BE2C (cell line): ENCODE measurements around the gene CLDN15.

ENCODE experiments used
- DNase-seq: peaks from one replicate; pipeline ENCODE4 v3.0.0-alpha.2; 2020
- H3K27me3 ChIP-seq: fragments of 250-450 bp; sonication (Bioruptor Pico); 2 replicates; pipeline ENCODE4 v1.5.1; 2020; ENCODE audit warnings: mild to moderate bottlenecking
- H3K36me3 ChIP-seq: fragments of 250-450 bp; sonication (Bioruptor Pico); 2 replicates; pipeline ENCODE4 v1.5.1; 2020; ENCODE audit warnings: mild to moderate bottlenecking
- H3K4me1 ChIP-seq: fragments of 250-450 bp; sonication (Bioruptor Pico); 2 replicates; pipeline ENCODE4 v1.5.1; 2020
- H3K4me3 ChIP-seq: 2 replicates; pipeline ENCODE4 v1.5.1; 2011; ENCODE audit warnings: low read depth, low read length
- H3K9me3 ChIP-seq: fragments of 250-450 bp; sonication (Bioruptor Pico); 2 replicates; pipeline ENCODE4 v1.5.1; 2020
- TF ChIP-seq, protein P1 (sequence below): IDR thresholded peaks from 2 replicates; pipeline ENCODE4 v1.5.1; 2012; ENCODE audit warnings: mild to moderate bottlenecking, low read depth, low read length

CLDN15 gene

DNA sequence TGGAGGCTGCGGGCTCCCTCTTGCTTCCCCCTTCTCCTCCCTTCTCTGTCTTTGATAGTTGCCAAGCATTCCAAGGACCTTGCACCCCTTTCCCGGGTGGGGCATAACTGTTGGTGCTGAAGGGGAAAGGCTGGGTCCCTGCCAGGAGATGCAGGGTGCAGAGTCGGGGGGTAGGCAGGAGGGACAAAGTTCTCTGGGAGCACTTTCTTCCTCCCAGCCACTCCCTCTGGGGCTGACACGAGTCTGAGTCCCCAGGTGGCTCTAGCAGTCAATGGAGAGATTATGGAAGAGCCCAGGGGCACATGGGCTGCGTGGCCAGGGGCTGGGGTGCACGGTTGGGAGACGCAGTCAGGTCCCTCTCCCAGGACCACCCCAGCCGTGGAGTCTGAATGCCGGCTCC is 2.1 kb downstream of the CLDN15 start:
- H3K4me3 ChIP-seq = no peak overlapping the region
- peaks cover 5% of the 10 kb centered on the region; the same call in 1 of the 2 replicates for H3K36me3 ChIP-seq
- TF ChIP-seq, protein P1, sequence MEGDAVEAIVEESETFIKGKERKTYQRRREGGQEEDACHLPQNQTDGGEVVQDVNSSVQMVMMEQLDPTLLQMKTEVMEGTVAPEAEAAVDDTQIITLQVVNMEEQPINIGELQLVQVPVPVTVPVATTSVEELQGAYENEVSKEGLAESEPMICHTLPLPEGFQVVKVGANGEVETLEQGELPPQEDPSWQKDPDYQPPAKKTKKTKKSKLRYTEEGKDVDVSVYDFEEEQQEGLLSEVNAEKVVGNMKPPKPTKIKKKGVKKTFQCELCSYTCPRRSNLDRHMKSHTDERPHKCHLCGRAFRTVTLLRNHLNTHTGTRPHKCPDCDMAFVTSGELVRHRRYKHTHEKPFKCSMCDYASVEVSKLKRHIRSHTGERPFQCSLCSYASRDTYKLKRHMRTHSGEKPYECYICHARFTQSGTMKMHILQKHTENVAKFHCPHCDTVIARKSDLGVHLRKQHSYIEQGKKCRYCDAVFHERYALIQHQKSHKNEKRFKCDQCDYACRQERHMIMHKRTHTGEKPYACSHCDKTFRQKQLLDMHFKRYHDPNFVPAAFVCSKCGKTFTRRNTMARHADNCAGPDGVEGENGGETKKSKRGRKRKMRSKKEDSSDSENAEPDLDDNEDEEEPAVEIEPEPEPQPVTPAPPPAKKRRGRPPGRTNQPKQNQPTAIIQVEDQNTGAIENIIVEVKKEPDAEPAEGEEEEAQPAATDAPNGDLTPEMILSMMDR = no peak
- peaks cover 18% of the 10 kb centered on the region for H3K4me1 ChIP-seq
- DNase-seq = no peak
- no peaks in the 10 kb centered on the region for H3K9me3 ChIP-seq
- H3K27me3 ChIP-seq = no peaks in the 10 kb centered on the region

DNA sequence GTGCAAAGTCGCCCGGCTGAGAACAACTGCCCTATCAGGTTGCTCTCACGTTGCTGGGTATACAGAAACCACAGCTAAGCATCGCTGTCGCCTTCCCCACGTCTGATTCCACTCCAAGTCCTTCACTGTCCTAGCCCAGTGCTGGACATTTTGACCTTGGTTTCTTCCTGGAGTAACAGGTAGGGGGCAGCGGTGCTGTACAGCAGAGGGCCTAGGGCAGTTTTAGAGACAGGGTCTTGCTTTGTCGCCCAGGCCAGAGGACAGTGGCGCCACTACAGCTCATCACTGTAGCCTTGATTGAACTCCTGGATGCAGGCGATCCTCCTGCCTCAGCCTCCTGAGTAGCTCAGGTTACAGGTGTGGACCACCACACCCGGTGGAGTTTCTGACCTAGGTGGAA is 2.6 kb downstream of the CLDN15 start:
- H3K4me3 ChIP-seq = no peak overlapping the region
- no peak for DNase-seq
- no peaks in the 10 kb centered on the region for H3K27me3 ChIP-seq
- TF ChIP-seq, protein P1 = peak; percentile 50
- peaks cover 5% of the 10 kb centered on the region; the same call in 1 of the 2 replicates for H3K36me3 ChIP-seq
- peaks cover 18% of the 10 kb centered on the region for H3K4me1 ChIP-seq
- no peaks in the 10 kb centered on the region for H3K9me3 ChIP-seq

- TF ChIP-seq, protein P1 = no peak
- Histone ChIP-seq H3K36me3 (peaks cover 2% of the 10 kb centered on the region; the same call in 1 of the 2 replicates), H3K4me3 (no peak overlapping the region), H3K9me3 (no peaks in the 10 kb centered on the region), H3K27me3 (no peaks in the 10 kb centered on the region), H3K4me1 (peaks cover 18% of the 10 kb centered on the region)
- DNase-seq = no peak
Observed at GRCh38 chr7:101234636-101235035, 3.0 kb downstream of the CLDN15 start.

DNA sequence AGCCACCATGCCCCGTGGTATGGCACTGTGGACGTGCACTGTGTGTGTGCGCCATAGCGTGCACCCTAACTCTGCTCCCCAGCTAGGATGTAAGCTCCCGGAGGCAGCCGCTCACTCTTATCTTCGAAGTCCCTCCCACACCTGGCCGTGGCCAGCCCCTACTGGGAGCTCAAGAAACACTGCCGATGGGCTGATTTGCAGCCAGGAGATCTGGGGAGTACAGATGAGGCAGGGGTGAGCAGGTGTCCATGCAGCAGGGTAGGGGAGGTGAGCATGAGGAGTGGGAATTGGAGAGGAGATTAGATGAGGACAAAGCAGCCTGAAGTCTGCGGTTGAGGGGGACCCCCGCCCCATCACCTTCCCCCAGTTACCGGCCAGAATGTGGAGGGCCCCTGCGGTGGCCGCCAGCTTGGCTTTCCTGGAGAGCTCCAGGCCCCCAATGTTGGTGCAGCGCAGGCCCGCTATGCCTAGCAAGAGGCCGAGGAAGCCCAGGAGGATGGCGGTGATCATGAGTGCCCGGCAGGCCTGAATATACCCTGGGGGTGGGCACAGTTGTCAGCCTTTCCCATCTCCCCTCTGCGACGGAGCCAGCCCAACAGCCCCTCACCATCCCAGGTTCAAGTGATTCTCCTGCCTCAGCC is 3.6 kb downstream of the CLDN15 start:
- Histone ChIP-seq H3K4me3 (no peak overlapping the region), H3K4me1 (peaks cover 18% of the 10 kb centered on the region), H3K9me3 (no peaks in the 10 kb centered on the region), H3K36me3 (no peaks in the 10 kb centered on the region; the same call in 1 of the 2 replicates), H3K27me3 (no peaks in the 10 kb centered on the region)
- TF ChIP-seq, protein P1 = no peak
- no peak for DNase-seq

DNA sequence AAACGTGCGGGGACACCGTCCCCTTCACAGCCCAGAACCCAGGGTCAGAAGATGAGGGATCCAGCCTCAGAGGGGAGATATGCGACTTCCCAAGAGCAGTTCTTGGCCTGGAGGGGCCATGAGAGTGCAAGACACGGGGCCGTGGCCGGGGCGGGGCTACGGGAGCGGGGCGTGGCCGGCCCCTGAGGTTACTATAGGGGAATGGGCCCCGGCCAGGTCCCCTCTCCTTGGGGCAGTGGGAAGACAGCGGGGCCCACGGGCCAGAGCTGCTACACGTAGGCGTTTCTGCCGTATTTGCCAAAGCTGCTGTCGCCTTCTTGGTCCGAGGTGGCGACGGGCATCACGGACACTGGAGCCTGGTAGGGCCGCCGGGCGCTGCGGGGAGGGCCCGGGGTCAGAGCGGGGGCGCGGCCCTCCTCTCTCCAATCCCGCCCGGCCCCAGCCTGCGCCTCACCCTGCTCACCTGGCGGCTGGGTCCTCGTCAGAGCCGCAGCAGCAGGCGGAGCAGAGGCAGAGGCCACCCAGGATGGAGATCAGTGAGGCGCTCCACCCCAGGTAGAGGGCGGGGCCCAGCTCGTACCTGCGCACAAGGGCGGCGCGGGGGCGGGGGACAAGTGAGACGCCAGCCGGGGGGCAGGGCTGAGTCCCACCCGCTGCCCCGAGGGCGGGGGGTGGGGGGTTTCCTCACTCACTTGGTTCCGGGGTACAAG is 5.3 kb downstream of the CLDN15 start:
- no peaks in the 10 kb centered on the region for H3K27me3 ChIP-seq
- no peak for DNase-seq
- no peaks in the 10 kb centered on the region; the same call in 1 of the 2 replicates for H3K36me3 ChIP-seq
- H3K4me1 ChIP-seq = peaks cover 6% of the 10 kb centered on the region
- TF ChIP-seq, protein P1 = no peak
- H3K4me3 ChIP-seq = peak overlapping the region; percentile 48
- H3K9me3 ChIP-seq = no peaks in the 10 kb centered on the region

DNA sequence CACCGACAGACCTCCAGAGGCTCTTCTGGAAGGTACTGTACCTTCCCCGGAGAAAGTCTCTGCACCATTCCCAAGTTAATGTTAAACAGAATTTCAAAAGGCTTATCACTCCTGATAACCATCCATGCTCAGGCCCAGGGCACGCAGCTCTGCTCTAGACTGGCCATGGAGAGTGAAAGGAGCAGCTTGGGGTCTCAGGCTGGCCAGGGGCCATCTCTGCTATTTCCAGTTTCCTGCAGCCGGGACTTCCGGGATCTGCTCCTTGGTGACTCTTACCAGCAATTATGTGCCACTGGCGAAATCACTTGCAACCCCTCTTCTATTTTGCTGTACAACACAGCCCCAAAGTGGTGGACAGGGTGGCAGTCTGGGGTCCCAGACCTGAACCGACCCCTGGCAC is 6.0 kb downstream of the CLDN15 start:
- peak overlapping the region; percentile 48 for H3K4me3 ChIP-seq
- no peaks in the 10 kb centered on the region for H3K27me3 ChIP-seq
- TF ChIP-seq, protein P1 = no peak
- H3K36me3 ChIP-seq = peaks cover 3% of the 10 kb centered on the region; the same call in 1 of the 2 replicates
- no peaks in the 10 kb centered on the region for H3K9me3 ChIP-seq
- no peak for DNase-seq
- peaks cover 6% of the 10 kb centered on the region for H3K4me1 ChIP-seq
